NB4 (cell line): ENCODE results near the gene RANBP3.

Source experiments
- MAX ChIP-seq: IDR thresholded peaks from 2 replicates; pipeline ENCODE4 v1.6.1; 2011; ENCODE audit warnings: low read depth, low read length
- MYC ChIP-seq: IDR thresholded peaks from 2 replicates; pipeline ENCODE4 v1.6.1; 2011; ENCODE audit warnings: low read depth, low read length
- POLR2A ChIP-seq: IDR thresholded peaks from 2 replicates; pipeline ENCODE4 v1.6.1; 2011; ENCODE audit warnings: mild to moderate bottlenecking; ENCODE audit not compliant: insufficient read length; ENCODE audit errors: extremely low read depth
- TF ChIP-seq, protein P1 (sequence below): IDR thresholded peaks from one replicate; pipeline ENCODE4 v1.5.1; 2012; ENCODE audit warnings: low read depth, low read length

- TF ChIP-seq, protein P1, sequence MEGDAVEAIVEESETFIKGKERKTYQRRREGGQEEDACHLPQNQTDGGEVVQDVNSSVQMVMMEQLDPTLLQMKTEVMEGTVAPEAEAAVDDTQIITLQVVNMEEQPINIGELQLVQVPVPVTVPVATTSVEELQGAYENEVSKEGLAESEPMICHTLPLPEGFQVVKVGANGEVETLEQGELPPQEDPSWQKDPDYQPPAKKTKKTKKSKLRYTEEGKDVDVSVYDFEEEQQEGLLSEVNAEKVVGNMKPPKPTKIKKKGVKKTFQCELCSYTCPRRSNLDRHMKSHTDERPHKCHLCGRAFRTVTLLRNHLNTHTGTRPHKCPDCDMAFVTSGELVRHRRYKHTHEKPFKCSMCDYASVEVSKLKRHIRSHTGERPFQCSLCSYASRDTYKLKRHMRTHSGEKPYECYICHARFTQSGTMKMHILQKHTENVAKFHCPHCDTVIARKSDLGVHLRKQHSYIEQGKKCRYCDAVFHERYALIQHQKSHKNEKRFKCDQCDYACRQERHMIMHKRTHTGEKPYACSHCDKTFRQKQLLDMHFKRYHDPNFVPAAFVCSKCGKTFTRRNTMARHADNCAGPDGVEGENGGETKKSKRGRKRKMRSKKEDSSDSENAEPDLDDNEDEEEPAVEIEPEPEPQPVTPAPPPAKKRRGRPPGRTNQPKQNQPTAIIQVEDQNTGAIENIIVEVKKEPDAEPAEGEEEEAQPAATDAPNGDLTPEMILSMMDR = no peak
- TF ChIP-seq POLR2A = no peak
- TF ChIP-seq MAX = no peak
- TF ChIP-seq MYC = no peak
These were observed 14.1 kb downstream of the RANBP3 start for GRCh38 chr19:5963855-5964254.
